Vagina (tissue), 2 donors: ENCODE data around the gene HAAO. TPM values are rescaled to one million over a fixed set of nuclear protein-coding genes. Genes with fewer than 3 reads are reported as not detected.
A peak's percentile ranks its signal among the peaks of the same experiment; 100 is the strongest.

Experiments used
- DNase-seq, 2 donors: peaks; one replicate each; pipeline ENCODE4 v3.0.0-alpha.2; 2017; ENCODE audit errors: extremely low spot score in 2 of 2
- H3K27ac ChIP-seq: fragments of 200-600 bp; sonication (generic); one replicate; pipeline ENCODE4 v1.5.1; 2019
- H3K27me3 ChIP-seq: fragments of 200-600 bp; sonication (generic); one replicate; pipeline ENCODE4 v1.5.1; 2019
- H3K36me3 ChIP-seq, 2 donors: fragments of 200-600 bp; sonication (generic); one replicate each; pipeline ENCODE4 v1.5.1; 2017 to 2019
- H3K4me1 ChIP-seq: fragments of 200-600 bp; sonication (generic); one replicate; pipeline ENCODE4 v1.5.1; 2019
- H3K4me3 ChIP-seq, 2 donors: fragments of 200-600 bp; sonication (generic); 1 replicate in 1 of 2; 2 replicates in 1 of 2; pipeline ENCODE4 v1.5.1; 2016 to 2019
- H3K9me3 ChIP-seq: fragments of 200-600 bp; sonication (generic); one replicate; pipeline ENCODE4 v1.5.1; 2019
- POLR2A ChIP-seq, 2 donors: fragments of 450-650 bp; IDR thresholded peaks; one replicate each; pipeline ENCODE4 v1.6.1; 2017; ENCODE audit warnings: antibody characterized with exemption in 2 of 2, mild to moderate bottlenecking in 2 of 2, moderate library complexity in 2 of 2
- POLR2AphosphoS5 ChIP-seq, 2 donors: sonication (generic); formaldehyde crosslinking; IDR thresholded peaks; one replicate each; pipeline ENCODE4 v1.9.0; 2017; ENCODE audit warnings: antibody characterized with exemption in 2 of 2, mild to moderate bottlenecking in 2 of 2, low read depth in 1 of 2; ENCODE audit not compliant: insufficient read depth in 1 of 2
- intact Hi-C: fragments of 100-400 bp; cut with DNase I; formaldehyde crosslinking; loops from one replicate; pipeline ENCODE4 v1.15.1; 2023
- total RNA-seq: library from RNA; depleted of rRNA; stranded (reverse); fragments of >200 nt; gene quantifications from one replicate; pipeline ENCODE4 v1.2.3, GENCODE V29; 2016
- TF ChIP-seq, protein P1 (sequence below), 3 experiments: fragments of 450-650 bp in 2 of 3; fragments of 200-600 bp in 1 of 3; sonication (generic) in 1 of 3; IDR thresholded peaks; one replicate each; pipeline ENCODE4 v1.5.1; 2017 to 2019; ENCODE audit warnings: antibody characterized with exemption in 3 of 3, mild to moderate bottlenecking in 2 of 3, moderate library complexity in 2 of 3

The HAAO gene
- total RNA-seq, 1 donor from 2014 or later = 5.9 TPM

DNA sequence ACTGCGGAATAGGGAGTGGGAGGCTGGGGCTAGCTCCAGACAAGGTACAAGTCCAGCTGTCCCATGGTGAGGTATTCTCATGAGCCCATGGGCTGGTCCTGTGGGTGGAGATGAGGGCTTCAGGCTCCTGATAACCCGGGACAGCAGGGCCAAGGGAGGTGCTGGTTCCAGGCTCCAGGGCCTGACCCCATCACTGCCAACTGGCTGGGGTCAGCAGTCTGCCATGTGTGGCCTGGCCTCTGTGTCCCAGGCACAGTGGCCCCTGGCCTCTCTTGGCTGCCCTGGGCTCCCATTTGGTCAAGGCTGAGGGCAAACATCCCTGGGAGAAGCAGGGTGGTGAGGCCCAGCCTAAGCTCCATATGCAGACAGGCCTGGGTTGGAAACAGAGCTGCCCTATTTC is 27.5 kb downstream of the HAAO start:
- Histone ChIP-seq H3K4me1 (no peaks in the 10 kb centered on the region), H3K27me3 (no peaks in the 10 kb centered on the region), H3K36me3 (no peaks in the 10 kb centered on the region), H3K4me3 (no peak overlapping the region), H3K9me3 (no peaks in the 10 kb centered on the region), H3K27ac (no peak overlapping the region)
- no peak for DNase-seq
- TF ChIP-seq POLR2AphosphoS5 (IDR thresholded peaks at IDR 0.05; ENCODE audit: insufficient read depth in 1 of 2, low read depth in 1 of 2) = no peak
- TF ChIP-seq, protein P1, sequence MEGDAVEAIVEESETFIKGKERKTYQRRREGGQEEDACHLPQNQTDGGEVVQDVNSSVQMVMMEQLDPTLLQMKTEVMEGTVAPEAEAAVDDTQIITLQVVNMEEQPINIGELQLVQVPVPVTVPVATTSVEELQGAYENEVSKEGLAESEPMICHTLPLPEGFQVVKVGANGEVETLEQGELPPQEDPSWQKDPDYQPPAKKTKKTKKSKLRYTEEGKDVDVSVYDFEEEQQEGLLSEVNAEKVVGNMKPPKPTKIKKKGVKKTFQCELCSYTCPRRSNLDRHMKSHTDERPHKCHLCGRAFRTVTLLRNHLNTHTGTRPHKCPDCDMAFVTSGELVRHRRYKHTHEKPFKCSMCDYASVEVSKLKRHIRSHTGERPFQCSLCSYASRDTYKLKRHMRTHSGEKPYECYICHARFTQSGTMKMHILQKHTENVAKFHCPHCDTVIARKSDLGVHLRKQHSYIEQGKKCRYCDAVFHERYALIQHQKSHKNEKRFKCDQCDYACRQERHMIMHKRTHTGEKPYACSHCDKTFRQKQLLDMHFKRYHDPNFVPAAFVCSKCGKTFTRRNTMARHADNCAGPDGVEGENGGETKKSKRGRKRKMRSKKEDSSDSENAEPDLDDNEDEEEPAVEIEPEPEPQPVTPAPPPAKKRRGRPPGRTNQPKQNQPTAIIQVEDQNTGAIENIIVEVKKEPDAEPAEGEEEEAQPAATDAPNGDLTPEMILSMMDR (IDR thresholded peaks at IDR 0.05) = no peak
- TF ChIP-seq POLR2A (IDR thresholded peaks at IDR 0.05) = no peak
- intact Hi-C loops = no loop called here

DNA sequence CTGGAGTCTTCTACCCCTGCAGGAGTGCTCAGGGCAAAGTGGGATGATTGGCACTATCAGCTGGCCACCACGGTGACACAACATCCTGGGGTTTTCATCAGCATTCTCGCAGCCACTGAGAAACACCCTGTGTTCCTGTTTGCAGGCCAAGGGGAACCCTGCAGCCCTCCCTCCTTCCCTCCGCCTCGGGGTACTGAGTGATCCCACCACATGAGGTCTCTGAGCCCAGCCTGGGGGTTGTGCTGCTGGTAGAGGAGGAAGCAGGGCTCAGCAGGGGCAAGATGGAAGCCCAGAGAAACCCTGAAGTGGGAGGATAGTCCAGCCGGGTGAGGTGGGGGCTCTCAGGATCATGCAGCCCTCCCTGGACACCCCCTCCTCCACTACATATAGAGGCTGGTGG is 28.3 kb downstream of the HAAO start, which contains the start of gene OXER1:
Gene OXER1 (minus strand): TSS at position 40 of the 400 bp plus-strand sequence. CDS start 73 bp downstream, outside the sequence.
- TF ChIP-seq, protein P1 (IDR thresholded peaks at IDR 0.05) = no peak
- TF ChIP-seq POLR2AphosphoS5 (IDR thresholded peaks at IDR 0.05; ENCODE audit: insufficient read depth in 1 of 2, low read depth in 1 of 2) (no peak), POLR2A (IDR thresholded peaks at IDR 0.05) (no peak)
- peak in 1 of 2 donors; percentile 76 for DNase-seq
- H3K27ac ChIP-seq = no peak within 1 kb of the TSS

DNA sequence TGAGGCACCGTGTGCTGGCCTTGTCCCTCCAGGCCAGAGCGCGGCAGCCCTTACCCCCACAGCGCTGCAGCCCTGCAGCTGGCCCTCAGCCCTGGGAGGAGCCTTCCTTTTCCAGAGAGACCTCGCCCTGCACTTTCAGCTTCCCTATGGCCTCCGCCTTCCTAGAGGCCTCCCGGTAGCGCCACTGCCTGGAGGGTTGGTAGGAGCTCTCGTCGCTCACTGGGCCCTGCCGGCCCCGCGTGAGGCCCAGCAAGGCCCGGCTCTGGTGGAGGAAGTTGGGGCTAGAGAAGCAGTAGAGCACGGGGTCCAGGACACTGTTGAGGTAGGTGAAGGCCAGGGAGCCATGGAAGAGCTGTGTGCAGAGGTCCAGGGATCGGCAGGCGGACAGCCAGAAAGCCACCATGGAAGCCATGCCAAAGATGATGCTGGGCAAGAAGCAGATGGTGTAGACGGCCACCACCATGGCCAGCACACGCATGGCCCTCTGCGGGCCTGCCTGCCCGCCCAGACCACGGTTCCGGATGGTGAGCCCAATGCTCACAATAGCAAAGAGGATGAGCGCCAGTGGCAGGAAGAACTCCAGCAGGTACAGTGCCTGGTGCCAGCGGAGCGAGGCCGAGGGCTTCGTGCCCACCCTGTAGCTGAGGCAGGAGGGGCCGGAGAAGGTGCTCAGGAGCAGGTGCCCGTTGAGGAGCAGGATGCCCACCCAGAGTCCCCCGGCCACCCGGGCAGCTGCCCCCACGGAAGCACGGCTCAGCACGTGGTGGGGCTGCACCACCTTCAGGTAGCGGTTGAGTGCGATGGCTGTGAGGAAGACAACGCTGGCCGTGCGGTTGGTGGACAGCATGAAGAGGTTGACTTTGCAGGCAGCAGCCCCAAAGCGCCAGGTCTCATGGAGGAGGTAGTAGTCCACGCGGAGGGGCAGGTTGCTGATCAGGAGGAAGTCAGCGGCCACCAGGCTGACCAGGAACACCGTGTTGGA is 29.3 kb downstream of the HAAO start:
- H3K36me3 ChIP-seq = no peaks in the 10 kb centered on the region
- TF ChIP-seq POLR2AphosphoS5 (IDR thresholded peaks at IDR 0.05; ENCODE audit: insufficient read depth in 1 of 2, low read depth in 1 of 2) = no peak
- TF ChIP-seq POLR2A (IDR thresholded peaks at IDR 0.05) = no peak
- TF ChIP-seq, protein P1 (IDR thresholded peaks at IDR 0.05) = no peak
- H3K4me3 ChIP-seq = no peak overlapping the region
- no peaks in the 10 kb centered on the region for H3K4me1 ChIP-seq
- peak in 1 of 2 donors; percentile 75 for DNase-seq
- H3K9me3 ChIP-seq = no peaks in the 10 kb centered on the region
- intact Hi-C loops = no loop called here
- H3K27ac ChIP-seq = no peak overlapping the region
- H3K27me3 ChIP-seq = no peaks in the 10 kb centered on the region

More for the DNA sequence above, 28.3 kb downstream of the HAAO start, which contains the start of gene OXER1:
- Histone ChIP-seq H3K4me1 (no peaks in the 10 kb centered on the region), H3K36me3 (no peaks in the 10 kb centered on the region), H3K9me3 (no peaks in the 10 kb centered on the region), H3K4me3 (no peak within 1 kb of the TSS), H3K27me3 (no peaks in the 10 kb centered on the region)
- intact Hi-C loops = no loop called here

DNA sequence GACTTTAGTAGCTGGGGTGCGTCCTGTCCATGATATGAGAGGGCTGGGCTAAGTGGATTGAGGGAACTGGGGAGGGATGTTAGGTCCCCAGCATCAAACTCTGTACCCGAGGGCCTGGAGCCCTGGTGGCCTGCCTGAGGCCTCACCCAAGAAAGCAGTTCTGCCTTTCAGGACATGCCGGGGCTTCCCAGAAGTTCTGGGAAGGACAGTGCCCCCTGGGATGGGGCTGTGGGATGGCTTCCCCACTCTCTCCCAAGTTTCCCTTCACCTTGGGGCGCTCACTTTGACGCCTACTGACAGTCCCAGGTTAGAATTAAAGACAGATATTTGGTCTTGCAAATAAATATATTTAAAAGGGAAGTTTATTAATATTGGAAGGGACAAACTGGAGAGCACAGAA is 30.2 kb downstream of the HAAO start:
- Histone ChIP-seq H3K36me3 (no peaks in the 10 kb centered on the region), H3K27me3 (no peaks in the 10 kb centered on the region), H3K9me3 (no peaks in the 10 kb centered on the region), H3K27ac (no peak overlapping the region), H3K4me1 (no peaks in the 10 kb centered on the region), H3K4me3 (no peak overlapping the region)
- DNase-seq = no peak
- intact Hi-C loops = no loop called here
- TF ChIP-seq, protein P1 (IDR thresholded peaks at IDR 0.05) = no peak
- TF ChIP-seq POLR2AphosphoS5 (IDR thresholded peaks at IDR 0.05; ENCODE audit: insufficient read depth in 1 of 2, low read depth in 1 of 2) (no peak), POLR2A (IDR thresholded peaks at IDR 0.05) (no peak)

DNA sequence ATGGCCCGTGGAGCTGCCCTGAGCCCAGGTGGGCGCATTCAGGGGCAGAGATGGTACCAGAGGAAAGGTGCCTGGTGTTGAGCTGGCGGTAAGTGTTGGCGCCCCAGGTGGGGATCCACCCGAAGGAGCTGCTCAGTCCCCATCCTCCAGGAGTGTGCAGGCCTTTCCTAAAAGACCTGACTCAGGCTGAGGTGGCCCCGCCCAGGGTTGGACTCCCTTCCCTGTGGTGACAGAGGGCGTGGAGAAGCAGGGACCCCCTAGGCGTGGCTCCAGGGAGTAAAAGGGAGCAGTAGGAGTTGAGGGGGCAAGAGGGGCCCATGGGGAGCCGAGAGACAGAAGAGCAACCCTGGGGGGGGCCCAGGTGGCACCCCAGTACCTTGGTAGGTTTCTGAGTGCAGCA is 30.8 kb downstream of the HAAO start:
- Histone ChIP-seq H3K4me3 (no peak overlapping the region), H3K36me3 (no peaks in the 10 kb centered on the region), H3K9me3 (no peaks in the 10 kb centered on the region), H3K4me1 (no peaks in the 10 kb centered on the region), H3K27ac (no peak overlapping the region), H3K27me3 (no peaks in the 10 kb centered on the region)
- no peak for DNase-seq
- intact Hi-C loops = no loop called here
- TF ChIP-seq POLR2A (IDR thresholded peaks at IDR 0.05) = no peak
- TF ChIP-seq, protein P1 (IDR thresholded peaks at IDR 0.05) = no peak
- no peak for TF ChIP-seq POLR2AphosphoS5 (IDR thresholded peaks at IDR 0.05; ENCODE audit: insufficient read depth in 1 of 2, low read depth in 1 of 2)
